Lower lobe of right lung (tissue), 2 donors: Measurements from ENCODE around the gene SFRP5. TPM values are rescaled to one million over a fixed set of nuclear protein-coding genes. Genes with fewer than 3 reads are reported as not detected.
A peak's percentile ranks its signal among the peaks of the same experiment; 100 is the strongest.

ENCODE experiments used
- ATAC-seq, 2 donors: fragments of 200-7000 bp; cut with Tn5 transposase; one replicate each; pipeline ENCODE4 v1.9.1; 2020 to 2022; ENCODE audit warnings: mild to moderate bottlenecking in 2 of 2, moderate library complexity in 2 of 2
- DNase-seq: peaks from one replicate; pipeline ENCODE4 v3.0.0-alpha.2; 2020
- H3K27ac ChIP-seq: fragments of 200-600 bp; one replicate; pipeline ENCODE4 v1.8.0; 2022
- H3K27me3 ChIP-seq: fragments of 200-600 bp; one replicate; pipeline ENCODE4 v1.8.0; 2022; ENCODE audit warnings: low read depth
- H3K36me3 ChIP-seq: fragments of 200-600 bp; one replicate; pipeline ENCODE4 v1.8.0; 2022; ENCODE audit warnings: mild to moderate bottlenecking
- H3K4me1 ChIP-seq: fragments of 200-600 bp; one replicate; pipeline ENCODE4 v1.8.0; 2022
- H3K4me3 ChIP-seq: fragments of 200-600 bp; one replicate; pipeline ENCODE4 v1.8.0; 2022; ENCODE audit warnings: mild to moderate bottlenecking
- H3K9me3 ChIP-seq: fragments of 200-600 bp; one replicate; pipeline ENCODE4 v1.8.0; 2022
- intact Hi-C: fragments of 100-400 bp; cut with DNase I; formaldehyde crosslinking; loops from one replicate; pipeline ENCODE4 v1.11.0; 2022
- total RNA-seq: library from RNA; stranded (reverse); fragmentation: NEBNext Ultra II Directional; extraction: Animal tissue kit (Norgen Biotek cat#: 25700); gene quantifications from one replicate; pipeline ENCODE4 v1.2.1, GENCODE V29; 2021
- TF ChIP-seq, protein P1 (sequence below): fragments of 200-600 bp; IDR thresholded peaks from one replicate; pipeline ENCODE4 v1.8.0; 2022; ENCODE audit warnings: antibody characterized with exemption, mild to moderate bottlenecking
- donor health status: DM: no; HTN: yes; CAD: no; lungs with severe emphysema.

The SFRP5 gene
- total RNA-seq, 1 donor from 2014 or later, result 0.27 TPM

- Histone ChIP-seq H3K4me1 (peaks cover 29% of the 10 kb centered on the region), H3K9me3 (no peaks in the 10 kb centered on the region), H3K27me3 (no peaks in the 10 kb centered on the region), H3K4me3 (no peak overlapping the region), H3K36me3 (no peaks in the 10 kb centered on the region), H3K27ac (no peak overlapping the region)
- intact Hi-C loops, result no loop called here
- ATAC-seq (no peak), DNase-seq (no peak)
- TF ChIP-seq, protein P1, sequence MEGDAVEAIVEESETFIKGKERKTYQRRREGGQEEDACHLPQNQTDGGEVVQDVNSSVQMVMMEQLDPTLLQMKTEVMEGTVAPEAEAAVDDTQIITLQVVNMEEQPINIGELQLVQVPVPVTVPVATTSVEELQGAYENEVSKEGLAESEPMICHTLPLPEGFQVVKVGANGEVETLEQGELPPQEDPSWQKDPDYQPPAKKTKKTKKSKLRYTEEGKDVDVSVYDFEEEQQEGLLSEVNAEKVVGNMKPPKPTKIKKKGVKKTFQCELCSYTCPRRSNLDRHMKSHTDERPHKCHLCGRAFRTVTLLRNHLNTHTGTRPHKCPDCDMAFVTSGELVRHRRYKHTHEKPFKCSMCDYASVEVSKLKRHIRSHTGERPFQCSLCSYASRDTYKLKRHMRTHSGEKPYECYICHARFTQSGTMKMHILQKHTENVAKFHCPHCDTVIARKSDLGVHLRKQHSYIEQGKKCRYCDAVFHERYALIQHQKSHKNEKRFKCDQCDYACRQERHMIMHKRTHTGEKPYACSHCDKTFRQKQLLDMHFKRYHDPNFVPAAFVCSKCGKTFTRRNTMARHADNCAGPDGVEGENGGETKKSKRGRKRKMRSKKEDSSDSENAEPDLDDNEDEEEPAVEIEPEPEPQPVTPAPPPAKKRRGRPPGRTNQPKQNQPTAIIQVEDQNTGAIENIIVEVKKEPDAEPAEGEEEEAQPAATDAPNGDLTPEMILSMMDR, result no peak
Observed at GRCh38 chr10:97779975-97780374, 8.2 kb upstream of the SFRP5 start.

DNA sequence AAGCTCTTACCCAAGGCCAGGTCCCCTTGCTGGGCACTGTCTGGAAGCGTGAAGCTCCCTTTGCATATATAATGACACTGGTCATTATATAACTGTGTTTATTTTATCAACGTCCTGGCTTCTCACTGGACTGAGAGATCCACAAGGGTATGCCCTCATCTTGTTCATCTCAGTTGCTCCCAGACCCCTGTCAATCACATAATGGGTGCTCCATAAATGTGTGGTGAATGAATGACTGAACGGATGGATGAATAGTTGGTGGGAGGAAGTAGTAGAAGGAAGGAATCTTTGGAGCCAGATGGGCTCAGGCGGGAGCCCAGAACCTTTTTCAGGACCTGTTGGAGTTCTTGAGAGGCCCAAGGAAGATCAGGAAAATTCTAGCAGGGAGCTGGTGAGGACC lies 7.7 kb upstream of the SFRP5 start:
- Histone ChIP-seq H3K9me3 (no peaks in the 10 kb centered on the region), H3K27me3 (no peaks in the 10 kb centered on the region), H3K4me3 (no peak overlapping the region), H3K27ac (no peak overlapping the region), H3K4me1 (peaks cover 29% of the 10 kb centered on the region), H3K36me3 (no peaks in the 10 kb centered on the region)
- TF ChIP-seq, protein P1, result no peak
- ATAC-seq (no peak), DNase-seq (no peak)
- intact Hi-C loops, result no loop called here

- Histone ChIP-seq H3K4me3 (no peak overlapping the region), H3K4me1 (peaks cover 24% of the 10 kb centered on the region), H3K9me3 (no peaks in the 10 kb centered on the region), H3K27me3 (no peaks in the 10 kb centered on the region), H3K27ac (no peak overlapping the region), H3K36me3 (no peaks in the 10 kb centered on the region)
- DNase-seq (no peak), ATAC-seq (no peak)
- TF ChIP-seq, protein P1, result no peak
- intact Hi-C loops, result no loop called here
Observed at GRCh38 chr10:97778452-97779302, 6.9 kb upstream of the SFRP5 start.

DNA sequence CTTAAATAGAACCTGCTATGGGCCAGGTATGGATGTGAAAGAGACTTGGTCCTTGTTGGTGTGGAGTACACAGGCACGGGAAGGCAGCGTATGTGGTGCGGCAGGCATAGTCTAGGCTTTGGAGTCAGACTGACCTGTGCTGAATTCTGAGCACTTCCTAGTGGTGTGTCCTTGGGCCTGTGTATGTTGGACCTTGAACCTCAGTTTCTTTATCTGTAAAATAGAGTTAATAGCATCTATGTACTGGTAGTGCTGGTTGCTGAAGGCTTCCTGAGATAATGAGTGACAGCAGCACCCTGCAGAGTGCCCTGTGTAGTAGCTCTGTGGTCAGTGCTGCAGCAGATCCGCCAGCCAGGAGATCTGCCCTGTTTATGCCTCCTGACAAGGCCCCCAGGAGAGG lies 5.3 kb upstream of the SFRP5 start:
- peaks cover 13% of the 10 kb centered on the region for H3K4me1 ChIP-seq
- intact Hi-C loops, result no loop called here
- H3K9me3 ChIP-seq, result no peaks in the 10 kb centered on the region
- ATAC-seq (no peak), DNase-seq (no peak)
- H3K27me3 ChIP-seq, result peaks cover 13% of the 10 kb centered on the region
- TF ChIP-seq, protein P1, result no peak
- H3K27ac ChIP-seq, result no peak overlapping the region
- H3K4me3 ChIP-seq, result no peak overlapping the region
- H3K36me3 ChIP-seq, result no peaks in the 10 kb centered on the region

DNA sequence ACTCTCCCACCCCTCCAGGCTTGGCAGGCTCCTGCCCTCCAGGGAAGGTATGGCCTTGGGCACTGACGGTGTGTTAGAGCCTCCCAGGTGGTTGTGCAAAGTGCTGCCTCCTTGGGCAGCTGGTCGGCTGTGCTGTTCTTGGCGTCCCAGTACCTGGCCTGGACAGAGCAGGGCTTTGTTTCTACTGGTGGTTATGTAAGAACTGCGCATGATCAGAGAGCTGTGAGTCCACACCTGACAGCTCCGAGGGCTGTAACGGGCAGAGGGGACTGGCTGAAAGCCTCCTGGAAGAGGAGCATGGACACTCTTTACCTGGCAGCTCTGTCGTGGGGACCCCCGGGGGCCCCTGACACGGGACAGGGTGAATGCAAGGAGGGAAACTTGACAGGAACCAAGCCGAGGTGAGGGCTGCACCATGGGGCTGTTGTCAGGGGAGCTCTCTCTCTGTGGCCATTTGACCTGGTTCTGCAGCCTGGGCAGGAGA lies 3.1 kb upstream of the SFRP5 start:
- H3K27ac ChIP-seq, result no peak overlapping the region
- peak; percentile 65 to 72 for ATAC-seq
- no peaks in the 10 kb centered on the region for H3K9me3 ChIP-seq
- no peak for DNase-seq
- intact Hi-C loops, result no loop called here
- H3K27me3 ChIP-seq, result peaks cover 35% of the 10 kb centered on the region
- no peaks in the 10 kb centered on the region for H3K36me3 ChIP-seq
- H3K4me3 ChIP-seq, result no peak overlapping the region
- H3K4me1 ChIP-seq, result peaks cover 4% of the 10 kb centered on the region
- TF ChIP-seq, protein P1, result no peak
